Uterus (tissue), 4 donors: ENCODE results near the gene C11orf97. TPM values are rescaled to one million over a fixed set of nuclear protein-coding genes. Genes with fewer than 3 reads are reported as not detected.

ENCODE experiments used
- DNase-seq, 2 donors: peaks; one replicate each; pipeline ENCODE4 v3.0.0-alpha.2; 2019 to 2020
- H3K27ac ChIP-seq, 2 donors: fragments of 200-600 bp; sonication (generic); 1 replicate in 1 of 2; 2 replicates in 1 of 2; pipeline ENCODE4 v1.5.1; 2016 to 2018
- H3K27me3 ChIP-seq, 2 donors: fragments of 200-600 bp; sonication (generic); one replicate each; pipeline ENCODE4 v1.5.1; 2018 to 2019; ENCODE audit warnings: control low read depth in 1 of 2
- H3K36me3 ChIP-seq, 2 donors: fragments of 200-600 bp; sonication (generic); one replicate each; pipeline ENCODE4 v1.5.1; 2019; ENCODE audit warnings: control low read depth in 1 of 2
- H3K4me1 ChIP-seq, 2 donors: fragments of 200-600 bp; sonication (generic); one replicate each; pipeline ENCODE4 v1.5.1; 2018 to 2019; ENCODE audit warnings: control low read depth in 1 of 2
- H3K4me3 ChIP-seq, 2 donors: fragments of 200-600 bp; sonication (generic); 1 replicate in 1 of 2; 2 replicates in 1 of 2; pipeline ENCODE4 v1.5.1; 2018 to 2019; ENCODE audit warnings: mild to moderate bottlenecking in 1 of 2
- H3K9me3 ChIP-seq, 2 donors: fragments of 200-600 bp; sonication (generic); one replicate each; pipeline ENCODE4 v1.5.1; 2019; ENCODE audit warnings: control low read depth in 1 of 2
- CTCF ChIP-seq, 4 experiments: fragments of 200-600 bp in 2 of 4; fragments of 450-650 bp in 2 of 4; sonication (generic) in 2 of 4; IDR thresholded peaks; one replicate each; pipeline ENCODE4 v1.5.1; 2016 to 2019; ENCODE audit warnings: antibody characterized with exemption in 4 of 4, mild to moderate bottlenecking in 2 of 4, moderate library complexity in 1 of 4
- POLR2A ChIP-seq, 2 donors: fragments of 450-650 bp; IDR thresholded peaks; one replicate each; pipeline ENCODE4 v1.6.1; 2016; ENCODE audit warnings: antibody characterized with exemption in 2 of 2, mild to moderate bottlenecking in 1 of 2, moderate library complexity in 1 of 2
- intact Hi-C: fragments of 100-400 bp; cut with DNase I; formaldehyde crosslinking; loops from one replicate; pipeline ENCODE4 v1.15.1; 2023; ENCODE audit warnings: low total_unique reads
- total RNA-seq, 4 donors: library from RNA; depleted of rRNA in 3 of 4; stranded (reverse); fragments of >200 nt in 3 of 4; gene quantifications; one replicate each; pipeline versions ENCODE4 v1.1.0 to v1.2.4, GENCODE V29; 2014 to 2023
- donor health status: DM: yes; HTN: yes; CAD: no.

The C11orf97 gene
- total RNA-seq, 4 donors from 2014 or later: not detected

- Histone ChIP-seq H3K4me1 (no peaks in the 10 kb centered on the region), H3K36me3 (no peaks in the 10 kb centered on the region), H3K9me3 (no peaks in the 10 kb centered on the region), H3K27me3 (no peaks in the 10 kb centered on the region), H3K4me3 (no peak overlapping the region), H3K27ac (no peak overlapping the region)
- intact Hi-C loops: no loop called here
- TF ChIP-seq CTCF (IDR thresholded peaks at IDR 0.05) (no peak), POLR2A (IDR thresholded peaks at IDR 0.05) (no peak)
- DNase-seq: no peak
Measured at GRCh38 chr11:94532211-94532610, 19.9 kb downstream of the C11orf97 start.

- Histone ChIP-seq H3K27me3 (no peaks in the 10 kb centered on the region), H3K9me3 (no peaks in the 10 kb centered on the region), H3K36me3 (no peaks in the 10 kb centered on the region), H3K27ac (no peak overlapping the region), H3K4me1 (no peaks in the 10 kb centered on the region), H3K4me3 (no peak overlapping the region)
- DNase-seq: no peak
- intact Hi-C loops: no loop called here
- TF ChIP-seq CTCF (IDR thresholded peaks at IDR 0.05) (no peak), POLR2A (IDR thresholded peaks at IDR 0.05) (no peak)
Measured at GRCh38 chr11:94533206-94533605, 20.9 kb downstream of the C11orf97 start.

- H3K27ac ChIP-seq: no peak overlapping the region
- no peak overlapping the region for H3K4me3 ChIP-seq
- H3K4me1 ChIP-seq: no peaks in the 10 kb centered on the region
- no peak for TF ChIP-seq CTCF (IDR thresholded peaks at IDR 0.05)
- TF ChIP-seq POLR2A (IDR thresholded peaks at IDR 0.05): no peak
- no peaks in the 10 kb centered on the region for H3K9me3 ChIP-seq
- intact Hi-C loops: no loop called here
- H3K36me3 ChIP-seq: no peaks in the 10 kb centered on the region
- H3K27me3 ChIP-seq: no peaks in the 10 kb centered on the region
- DNase-seq: no peak
Measured at GRCh38 chr11:94533696-94534630, 21.7 kb downstream of the C11orf97 start.

- intact Hi-C loops: no loop called here
- H3K36me3 ChIP-seq: no peaks in the 10 kb centered on the region
- H3K27ac ChIP-seq: no peak overlapping the region
- H3K4me3 ChIP-seq: no peak overlapping the region
- TF ChIP-seq POLR2A (IDR thresholded peaks at IDR 0.05): no peak
- no peak for TF ChIP-seq CTCF (IDR thresholded peaks at IDR 0.05)
- H3K4me1 ChIP-seq: no peaks in the 10 kb centered on the region
- no peaks in the 10 kb centered on the region for H3K27me3 ChIP-seq
- H3K9me3 ChIP-seq: no peaks in the 10 kb centered on the region
- no peak for DNase-seq
Measured at GRCh38 chr11:94536386-94536785, 24.1 kb downstream of the C11orf97 start.

- TF ChIP-seq POLR2A (IDR thresholded peaks at IDR 0.05) (no peak), CTCF (IDR thresholded peaks at IDR 0.05) (no peak)
- intact Hi-C loops: no loop called here
- Histone ChIP-seq H3K27ac (no peak overlapping the region), H3K4me1 (no peaks in the 10 kb centered on the region), H3K4me3 (no peak overlapping the region), H3K27me3 (no peaks in the 10 kb centered on the region), H3K9me3 (no peaks in the 10 kb centered on the region), H3K36me3 (no peaks in the 10 kb centered on the region)
- no peak for DNase-seq
Measured at GRCh38 chr11:94537031-94537600, 24.9 kb downstream of the C11orf97 start.
